Keratinocyte (primary cell): ENCODE measurements around the gene SLC2A4RG. TPM values are rescaled to one million over a fixed set of nuclear protein-coding genes. Genes with fewer than 3 reads are reported as not detected.

Source experiments
- DNase-seq: peaks from one replicate; pipeline ENCODE4 v3.0.0-alpha.2; 2011; ENCODE audit warnings: low read depth, missing footprints, low spot score
- FAIRE-seq: peaks from 2 replicates; lab custom pipeline; 2011; peaks lifted over from hg19 to GRCh38; lab: Jason Lieb, UNC
- H2AFZ ChIP-seq: 2 replicates; pipeline ENCODE4 v1.6.0; 2012; ENCODE audit warnings: low read length, control low read depth, inconsistent platforms; ENCODE audit not compliant: control insufficient read depth
- H3K27ac ChIP-seq: 2 replicates; pipeline ENCODE4 v1.5.1; 2011; ENCODE audit warnings: low read length; ENCODE audit not compliant: control insufficient read depth, insufficient read depth
- H3K27me3 ChIP-seq: 3 replicates; pipeline ENCODE4 v1.6.0; 2011; ENCODE audit warnings: low read length; ENCODE audit not compliant: control insufficient read depth, insufficient read depth; ENCODE audit errors: extremely low read depth
- H3K36me3 ChIP-seq, 2 experiments: 2 replicates in 1 of 2; 3 replicates in 1 of 2; pipeline ENCODE4 v1.5.1; 2011; ENCODE audit warnings: low read length in 2 of 2, mild to moderate bottlenecking in 1 of 2; ENCODE audit not compliant: control insufficient read depth in 2 of 2, insufficient read depth in 2 of 2; ENCODE audit errors: extremely low read depth in 1 of 2
- H3K4me1 ChIP-seq: 3 replicates; pipeline ENCODE4 v1.5.1; 2011; ENCODE audit warnings: low read length; ENCODE audit not compliant: control insufficient read depth, insufficient read depth; ENCODE audit errors: extremely low read depth
- H3K4me2 ChIP-seq: 3 replicates; pipeline ENCODE4 v1.6.0; 2011; ENCODE audit warnings: low read depth, low read length; ENCODE audit not compliant: control insufficient read depth, insufficient read depth; ENCODE audit errors: extremely low read depth
- H3K4me3 ChIP-seq, 3 experiments: fragments of 200-600 bp in 1 of 3; sonication (generic) in 1 of 3; 2 replicates in 2 of 3; 3 replicates in 1 of 3; pipeline ENCODE4 v1.5.1; 2011 to 2016; ENCODE audit warnings: low read length in 3 of 3, mild to moderate bottlenecking in 3 of 3, control low read depth in 2 of 3, inconsistent platforms in 1 of 3, low read depth in 1 of 3, mixed read lengths in 1 of 3, mixed run types in 1 of 3, moderate library complexity in 1 of 3; ENCODE audit not compliant: control insufficient read depth in 2 of 3, insufficient read depth in 2 of 3; ENCODE audit errors: extremely low read depth in 1 of 3
- H3K79me2 ChIP-seq: 2 replicates; pipeline ENCODE4 v1.6.0; 2012; ENCODE audit warnings: low read length; ENCODE audit not compliant: control insufficient read depth, insufficient read depth
- H3K9ac ChIP-seq: 3 replicates; pipeline ENCODE4 v1.6.0; 2011; ENCODE audit warnings: low read length; ENCODE audit not compliant: control insufficient read depth, insufficient read depth; ENCODE audit errors: extremely low read depth
- H3K9me1 ChIP-seq: 3 replicates; pipeline ENCODE4 v1.6.0; 2011; ENCODE audit warnings: low read length; ENCODE audit not compliant: control insufficient read depth, insufficient read depth; ENCODE audit errors: extremely low read depth
- H3K9me3 ChIP-seq: 2 replicates; pipeline ENCODE4 v1.5.1; 2012; ENCODE audit warnings: low read depth, low read length; ENCODE audit not compliant: control insufficient read depth
- H4K20me1 ChIP-seq: 3 replicates; pipeline ENCODE4 v1.6.0; 2011; ENCODE audit warnings: low read length; ENCODE audit not compliant: control insufficient read depth, insufficient read depth; ENCODE audit errors: extremely low read depth
- CTCF ChIP-seq, 3 experiments: IDR thresholded peaks in 1 of 3; conservative IDR thresholded peaks in 1 of 3; optimal IDR thresholded peaks in 1 of 3; 2 replicates in 2 of 3; 3 replicates in 1 of 3; pipeline versions ENCODE3 to v1.5.1; 2011; ENCODE audit warnings: low read length in 3 of 3, mild to moderate bottlenecking in 3 of 3, moderate library complexity in 2 of 3, control low read depth in 1 of 3, inconsistent platforms in 1 of 3; ENCODE audit not compliant: insufficient read depth in 2 of 3; ENCODE audit errors: extremely low read depth in 1 of 3
- EZH2 ChIP-seq: IDR thresholded peaks from one replicate; pipeline ENCODE4 v1.6.1; 2012; ENCODE audit warnings: inconsistent platforms, mild to moderate bottlenecking, low read length, moderate library complexity
- dilution Hi-C: fragments of 300-500 bp; cut with MboI; formaldehyde crosslinking; loops from one replicate; pipeline ENCODE4 v1.7.0; 2020; ENCODE audit warnings: low sequenced_read_pairs; ENCODE audit not compliant: extremely low pct_ligation_motif_present
- polyA plus RNA-seq, 5 experiments: library from polyadenylated mRNA; depleted of rRNA in 3 of 5; stranded (reverse) in 3 of 5; stranded (forward) in 1 of 5; unstranded in 1 of 5; fragments of >200 nt; gene quantifications; 1 replicate in 1 of 5; 2 replicates in 3 of 5; 3 replicates in 1 of 5; pipeline versions ENCODE4 v1.2.1 to v1.2.3, GENCODE V29; 2011 to 2012; ENCODE audit warnings: missing spikeins in 2 of 5, low read depth in 1 of 5, low replicate concordance in 1 of 5

Gene SLC2A4RG
- polyA plus RNA-seq, 1 donor (not counting 4 experiments of a cell fraction or from before 2014, with no cell fraction given) = 23.5 TPM

- H3K36me3 ChIP-seq = peaks cover 16 to 29% of the 10 kb centered on the region in 2 experiments
- peaks cover 4% of the 10 kb centered on the region for H3K79me2 ChIP-seq
- FAIRE-seq = no peak
- dilution Hi-C loops = no loop called here
- H3K4me3 ChIP-seq = no peak overlapping the region
- no peak overlapping the region for H3K9ac ChIP-seq
- no peak overlapping the region for H2AFZ ChIP-seq
- DNase-seq = no peak
- no peak overlapping the region for H3K4me2 ChIP-seq
- H3K9me1 ChIP-seq = no peaks in the 10 kb centered on the region
- no peaks in the 10 kb centered on the region for H3K9me3 ChIP-seq
- H3K27me3 ChIP-seq = no peaks in the 10 kb centered on the region
- H3K4me1 ChIP-seq = peaks cover 30% of the 10 kb centered on the region
- H4K20me1 ChIP-seq = no peaks in the 10 kb centered on the region
- no peak for TF ChIP-seq CTCF (optimal IDR thresholded peaks at IDR 0.05 in 1 of 3, IDR thresholded peaks at IDR 0.05 in 1 of 3, conservative IDR thresholded peaks at IDR 0.05 in 1 of 3; ENCODE audit: extremely low read depth in 1 of 3, insufficient read depth in 2 of 3, low read length in 3 of 3)
- TF ChIP-seq EZH2 = no peak
- no peak overlapping the region for H3K27ac ChIP-seq
Observed at GRCh38 chr20:63737695-63737944, 2.0 kb upstream of the SLC2A4RG start.

GRCh38 chr20:63737945-63738686 lies 1.5 kb upstream of the SLC2A4RG start:
- Histone ChIP-seq H3K27me3 (no peaks in the 10 kb centered on the region), H3K36me3 (peaks cover 16 to 28% of the 10 kb centered on the region in 2 experiments), H4K20me1 (no peaks in the 10 kb centered on the region), H3K4me3 (no peak overlapping the region), H3K4me2 (peak overlapping the region; percentile 10), H3K79me2 (no peaks in the 10 kb centered on the region), H3K4me1 (peaks cover 30% of the 10 kb centered on the region), H3K9me1 (no peaks in the 10 kb centered on the region), H2AFZ (no peak overlapping the region), H3K9me3 (no peaks in the 10 kb centered on the region), H3K9ac (no peak overlapping the region), H3K27ac (no peak overlapping the region)
- dilution Hi-C loops = no loop called here
- TF ChIP-seq CTCF (optimal IDR thresholded peaks at IDR 0.05 in 1 of 3, IDR thresholded peaks at IDR 0.05 in 1 of 3, conservative IDR thresholded peaks at IDR 0.05 in 1 of 3; ENCODE audit: extremely low read depth in 1 of 3, insufficient read depth in 2 of 3, low read length in 3 of 3) = no peak
- TF ChIP-seq EZH2 = no peak
- FAIRE-seq (no peak), DNase-seq (no peak)
